Small intestine (tissue), 16 donors: ENCODE measurements around the gene NXF2. TPM values are rescaled to one million over a fixed set of nuclear protein-coding genes. Genes with fewer than 3 reads are reported as not detected.
"Not testable (repeated sequence)": the region's sequence is repeated elsewhere in the genome, so short reads cannot be mapped to it uniquely, and the experiment has no call there.

Experiments used
- DNase-seq, 2 donors: peaks; one replicate each; pipeline versions ENCODE4 v3.0.0 to v3.0.0-alpha.2; 2013
- FAIRE-seq: peaks from 2 replicates; lab custom pipeline; 2012; peaks lifted over from hg19 to GRCh38; lab: Jason Lieb, UNC
- H3K27ac ChIP-seq, 3 donors: one replicate each; pipeline ENCODE4 v1.5.1; 2013; ENCODE audit warnings: low read length in 2 of 3, mild to moderate bottlenecking in 2 of 3, control low read depth in 1 of 3, inconsistent platforms in 1 of 3, low read depth in 1 of 3, moderate library complexity in 1 of 3
- H3K27me3 ChIP-seq, 3 donors: one replicate each; pipeline ENCODE4 v1.6.1; 2013; ENCODE audit warnings: low read length in 3 of 3, inconsistent platforms in 1 of 3; ENCODE audit not compliant: control insufficient read depth in 3 of 3, insufficient read depth in 3 of 3
- H3K36me3 ChIP-seq, 3 donors: one replicate each; pipeline ENCODE4 v1.6.1; 2013; ENCODE audit warnings: low read length in 3 of 3, inconsistent platforms in 1 of 3, low read depth in 1 of 3, mild to moderate bottlenecking in 1 of 3, moderate library complexity in 1 of 3; ENCODE audit not compliant: control insufficient read depth in 3 of 3, insufficient read depth in 2 of 3
- H3K4me1 ChIP-seq, 3 donors: one replicate each; pipeline ENCODE4 v1.6.1; 2013; ENCODE audit warnings: low read length in 2 of 3, inconsistent platforms in 1 of 3, low read depth in 1 of 3, mild to moderate bottlenecking in 1 of 3, moderate library complexity in 1 of 3; ENCODE audit not compliant: control insufficient read depth in 3 of 3, insufficient read depth in 2 of 3
- H3K4me3 ChIP-seq, 3 donors: one replicate each; pipeline ENCODE4 v1.5.1; 2013; ENCODE audit warnings: low read length in 3 of 3, control low read depth in 1 of 3, inconsistent platforms in 1 of 3, low read depth in 1 of 3, mild to moderate bottlenecking in 1 of 3, moderate library complexity in 1 of 3
- H3K9me3 ChIP-seq, 2 donors: one replicate each; pipeline ENCODE4 v1.6.1; 2013; ENCODE audit warnings: low read depth in 1 of 2, low read length in 1 of 2; ENCODE audit not compliant: control insufficient read depth in 2 of 2, insufficient read depth in 1 of 2
- WGBS, 3 donors: extraction: QIAGEN DNeasy Blood & Tissue Kit; methylation state at CpG; one replicate each; pipeline ENCODE4 v1.1.7; 2013; 5-methylcytosine and 5-hydroxymethylcytosine counted together
- long read RNA-seq, 10 donors: transcript quantifications; one replicate each; lab custom pipeline, GENCODE V29; 2026
- polyA plus RNA-seq, 4 donors: library from polyadenylated mRNA; stranded (reverse) in 3 of 4; unstranded in 1 of 4; fragments of 200-250 nt in 3 of 4; fragments of 120-200 nt in 1 of 4; gene quantifications; one replicate each; pipeline versions ENCODE4 v1.2.1 to v1.2.3, GENCODE V29; 2013
- donor health status: healthy with polysubstance abuse.
- donor health status: control.
- donor health status: control.
- donor health status: Bipolar disorder and iron deficiency.
- donor health status: healthy.

Gene NXF2
- under 1 TPM in 2 of 4 donors, not detected in 2; 0.03 TPM for polyA plus RNA-seq
- long read RNA-seq, donor 1: 0 reads
- long read RNA-seq, donor 2: 0 reads
- long read RNA-seq, donor 3: 0 reads
- long read RNA-seq, donor 4: 0 reads
- long read RNA-seq, donor 5: 0 reads
- long read RNA-seq, donor 6: 0 reads
- long read RNA-seq, donor 7: 0 reads
- long read RNA-seq, donor 8: 0 reads
- long read RNA-seq, donor 9: 0 reads
- long read RNA-seq, donor 10: 0 reads

- H3K27me3 ChIP-seq, H3K9me3 ChIP-seq, H3K4me1 ChIP-seq, H3K36me3 ChIP-seq, H3K27ac ChIP-seq, DNase-seq, H3K4me3 ChIP-seq, FAIRE-seq: not testable (repeated sequence)
- no CpG with 5 or more reads among the region's 9 CpGs for WGBS, 3 donors
Observed at GRCh38 chrX:102246893-102247292, at the start of gene NXF2. Gene NXF2 (plus strand): TSS chrX:102247167. CDS start chrX:102307079, 59,912 bp downstream.

GRCh38 chrX:102207940-102208339, 39.0 kb upstream of the NXF2 start:
- not testable (repeated sequence) for H3K4me3 ChIP-seq, H3K9me3 ChIP-seq, FAIRE-seq, DNase-seq, H3K27ac ChIP-seq, H3K4me1 ChIP-seq, H3K36me3 ChIP-seq, H3K27me3 ChIP-seq
- no CpG with 5 or more reads among the region's 5 CpGs for WGBS, 3 donors

GRCh38 chrX:102214986-102215385, 32.0 kb upstream of the NXF2 start, which contains the start of gene TCP11X1:
Gene TCP11X1 (plus strand): TSS chrX:102215301.
- WGBS, 3 donors: no CpG with 5 or more reads among the region's 15 CpGs
- not testable (repeated sequence) for DNase-seq, H3K4me1 ChIP-seq, H3K9me3 ChIP-seq, H3K4me3 ChIP-seq, FAIRE-seq, H3K36me3 ChIP-seq, H3K27me3 ChIP-seq, H3K27ac ChIP-seq

GRCh38 chrX:102216497-102216896, 30.5 kb upstream of the NXF2 start:
- H3K36me3 ChIP-seq, FAIRE-seq, H3K9me3 ChIP-seq, H3K4me3 ChIP-seq, H3K27ac ChIP-seq, H3K27me3 ChIP-seq, DNase-seq, H3K4me1 ChIP-seq: not testable (repeated sequence)
- no CpG with 5 or more reads among the region's 3 CpGs for WGBS, 3 donors

GRCh38 chrX:102235678-102236077, 11.3 kb upstream of the NXF2 start:
- not testable (repeated sequence) for FAIRE-seq, DNase-seq, H3K4me1 ChIP-seq, H3K9me3 ChIP-seq, H3K36me3 ChIP-seq, H3K27ac ChIP-seq, H3K4me3 ChIP-seq, H3K27me3 ChIP-seq
- WGBS, 3 donors: 67 to 88% (median 84%) methylated on average over 3 to 5 of the region's 7 CpGs

GRCh38 chrX:102240265-102240664, 6.7 kb upstream of the NXF2 start:
- not testable (repeated sequence) for FAIRE-seq

GRCh38 chrX:102272231-102272630, 25.3 kb downstream of the NXF2 start:
- not testable (repeated sequence) for H3K9me3 ChIP-seq, H3K4me1 ChIP-seq, H3K4me3 ChIP-seq, H3K36me3 ChIP-seq, H3K27ac ChIP-seq, FAIRE-seq, H3K27me3 ChIP-seq, DNase-seq
- no CpG with 5 or more reads among the region's 4 CpGs for WGBS, 3 donors

More at GRCh38 chrX:102240265-102240664, 6.7 kb upstream of the NXF2 start:
- not testable (repeated sequence) for H3K4me3 ChIP-seq, H3K36me3 ChIP-seq, H3K27ac ChIP-seq, H3K9me3 ChIP-seq, H3K4me1 ChIP-seq, DNase-seq, H3K27me3 ChIP-seq
- WGBS, 3 donors: 78 to 93% (median 89%) methylated on average over 7 to 10 of the region's 15 CpGs

- Histone ChIP-seq H3K27ac (no peak overlapping the region), H3K4me1 (no peaks in the 10 kb centered on the region), H3K4me3 (no peak overlapping the region), H3K36me3 (no peaks in the 10 kb centered on the region), H3K9me3 (no peaks in the 10 kb centered on the region), H3K27me3 (no peaks in the 10 kb centered on the region)
- FAIRE-seq: no peak
- WGBS, 3 donors: 70 to 81% (median 77%) methylated on average over 4 of the region's 4 CpGs
- DNase-seq: no peak
Observed at GRCh38 chrX:102338162-102338561, 91.2 kb downstream of the NXF2 start.
